ENCODE results near the gene PYGB. TPM values are rescaled to one million over a fixed set of nuclear protein-coding genes. Genes with fewer than 3 reads are reported as not detected.

PYGB gene
- 81.9 and 127 TPM in 2 replicates for total RNA-seq

GRCh38 chr20:25247956-25248785 is at the start of gene PYGB:
Gene PYGB (plus strand): TSS chr20:25248085. CDS start chr20:25248179, 94 bp downstream.
- peak; percentile 80 for DNase-seq

- DNase-seq = no peak
Measured at GRCh38 chr20:25198663-25199383, 49.1 kb upstream of the PYGB start.

GRCh38 chr20:25199473-25200260 is 48.2 kb upstream of the PYGB start:
- DNase-seq = no peak

GRCh38 chr20:25203089-25203488 is 44.8 kb upstream of the PYGB start:
- DNase-seq = no peak

- no peak for DNase-seq
Measured at GRCh38 chr20:25203871-25204320, 44.0 kb upstream of the PYGB start.

- no peak for DNase-seq
Measured at GRCh38 chr20:25204550-25205276, 43.2 kb upstream of the PYGB start.

GRCh38 chr20:25205277-25206062 is 42.4 kb upstream of the PYGB start:
- DNase-seq = no peak

- DNase-seq = no peak
Measured at GRCh38 chr20:25206063-25206403, 41.9 kb upstream of the PYGB start.

GRCh38 chr20:25206548-25206947 is 41.3 kb upstream of the PYGB start:
- no peak for DNase-seq

- no peak for DNase-seq
Measured at GRCh38 chr20:25207149-25207959, 40.5 kb upstream of the PYGB start.

- no peak for DNase-seq
Measured at GRCh38 chr20:25207960-25208534, 39.8 kb upstream of the PYGB start.

- no peak for DNase-seq
Measured at GRCh38 chr20:25209400-25209799, 38.5 kb upstream of the PYGB start.

GRCh38 chr20:25209911-25210310 is 38.0 kb upstream of the PYGB start:
- DNase-seq = no peak

GRCh38 chr20:25211273-25211672 is 36.6 kb upstream of the PYGB start:
- DNase-seq = no peak

- DNase-seq = no peak
Measured at GRCh38 chr20:25212242-25212641, 35.6 kb upstream of the PYGB start.

- no peak for DNase-seq
Measured at GRCh38 chr20:25213566-25214425, 34.1 kb upstream of the PYGB start.

GRCh38 chr20:25214426-25214790 is 33.5 kb upstream of the PYGB start:
- no peak for DNase-seq

- DNase-seq = no peak
Measured at GRCh38 chr20:25214819-25215218, 33.1 kb upstream of the PYGB start.

GRCh38 chr20:25215521-25215920 is 32.4 kb upstream of the PYGB start:
- no peak for DNase-seq
